Measurements from ENCODE around the gene LRCH3.
"Not testable (repeated sequence)": the region's sequence is repeated elsewhere in the genome, so short reads cannot be mapped to it uniquely, and the experiment has no call there.

LRCH3 gene

DNA sequence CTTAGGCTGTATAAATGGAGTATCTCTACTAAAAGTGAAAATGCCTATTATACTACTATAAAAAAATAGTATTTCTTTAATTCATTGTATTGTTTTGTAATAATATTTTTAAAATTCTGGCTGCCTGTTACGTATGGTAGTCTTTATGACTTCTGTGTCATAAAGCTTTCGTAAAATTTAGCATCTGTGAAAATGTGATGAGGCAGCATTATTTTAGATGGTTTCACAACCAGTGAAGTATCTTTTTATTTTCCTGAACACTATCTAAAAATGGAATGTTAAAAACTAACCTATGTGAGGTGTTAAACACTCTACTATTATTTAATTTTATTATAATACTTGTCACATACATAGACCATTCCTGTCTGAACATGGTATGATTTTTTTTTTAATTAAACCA is 46.2 kb downstream of the LRCH3 start:
- DNase-seq = no peak

- no peak for DNase-seq
These were observed 50.7 kb downstream of the LRCH3 start for GRCh38 chr3:197841789-197842188.

GRCh38 chr3:197846491-197846890 is 55.4 kb downstream of the LRCH3 start:
- no peak for DNase-seq

- DNase-seq = peak; percentile 3
These were observed 56.9 kb downstream of the LRCH3 start for GRCh38 chr3:197847866-197848401.

GRCh38 chr3:197854596-197855343 is 63.7 kb downstream of the LRCH3 start:
- peak; percentile 97 for DNase-seq

- no peak for DNase-seq
These were observed 64.5 kb downstream of the LRCH3 start for GRCh38 chr3:197855571-197855970.

DNA sequence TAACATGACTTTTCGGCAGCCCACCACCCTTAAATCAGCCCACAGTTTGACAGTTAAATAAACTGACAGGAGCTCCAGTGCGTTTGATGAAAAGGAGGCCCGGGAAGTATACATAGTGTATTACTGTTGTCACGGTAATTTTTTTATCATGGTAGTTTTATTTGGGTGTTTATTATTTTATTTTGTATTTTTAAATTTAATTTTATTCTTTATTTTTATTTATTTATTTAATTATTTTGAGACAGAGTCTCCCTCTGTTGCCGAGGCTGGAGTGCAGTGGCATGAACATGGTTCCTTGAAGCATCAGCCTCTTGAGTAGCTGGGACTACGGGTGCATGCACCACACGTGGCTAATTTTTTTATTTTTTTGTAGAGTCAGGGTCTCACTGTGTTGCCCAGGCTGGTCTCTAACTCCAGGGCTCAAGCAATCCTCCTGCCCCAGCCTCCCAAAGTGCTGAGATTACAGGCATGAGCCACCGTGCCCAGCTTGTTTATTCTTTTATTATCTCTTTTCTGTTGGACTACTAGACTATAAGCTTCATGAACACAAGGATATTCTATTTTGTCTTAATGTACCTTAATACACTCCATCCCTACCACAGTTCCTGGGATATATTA is 65.3 kb downstream of the LRCH3 start:
- no peak for DNase-seq

DNA sequence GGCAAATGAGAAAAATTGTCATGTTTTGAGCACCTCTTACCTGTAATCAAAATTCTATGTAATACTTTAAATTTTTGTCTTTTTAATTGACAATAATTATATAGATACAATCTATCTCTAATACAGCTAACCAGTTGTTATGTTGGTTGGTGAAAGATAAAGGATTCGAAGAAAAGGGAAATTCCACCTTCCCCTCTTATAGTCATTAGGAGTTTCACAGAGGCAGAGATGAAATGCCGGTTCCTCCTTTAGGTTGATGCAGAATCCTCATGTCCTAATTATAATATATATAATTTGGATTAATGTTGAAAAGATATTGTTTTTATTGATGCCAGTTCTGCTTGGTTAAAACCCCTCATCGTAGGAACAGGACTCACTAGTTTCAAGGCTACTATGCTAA is 67.1 kb downstream of the LRCH3 start:
- DNase-seq = no peak

GRCh38 chr3:197858598-197858997 is 67.5 kb downstream of the LRCH3 start:
- DNase-seq = no peak

GRCh38 chr3:197866035-197866434 is 75.0 kb downstream of the LRCH3 start:
- no peak for DNase-seq

DNA sequence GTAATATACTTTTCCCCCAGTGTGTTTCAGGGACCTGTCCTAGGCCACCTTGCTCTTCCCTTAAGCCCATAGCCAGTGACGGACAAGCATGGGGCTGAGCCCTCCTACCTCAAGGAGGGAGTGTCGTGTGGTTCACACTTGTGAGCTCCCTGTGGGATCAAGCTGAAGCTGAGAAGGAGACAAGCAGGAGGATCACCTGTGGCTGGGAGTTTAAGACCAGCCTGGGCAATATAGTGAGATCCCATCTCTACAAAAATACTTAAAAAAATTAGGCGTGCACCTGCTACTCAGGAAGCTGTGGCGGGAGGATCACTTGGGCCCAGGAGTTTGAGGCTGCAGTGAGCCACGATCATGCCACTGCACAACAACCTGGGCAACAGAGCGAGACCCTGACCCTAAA is 82.3 kb downstream of the LRCH3 start:
- DNase-seq = no peak

- DNase-seq = no peak
These were observed 83.0 kb downstream of the LRCH3 start for GRCh38 chr3:197874064-197874463.

- no peak for DNase-seq
These were observed 83.6 kb downstream of the LRCH3 start for GRCh38 chr3:197874653-197875052.

DNA sequence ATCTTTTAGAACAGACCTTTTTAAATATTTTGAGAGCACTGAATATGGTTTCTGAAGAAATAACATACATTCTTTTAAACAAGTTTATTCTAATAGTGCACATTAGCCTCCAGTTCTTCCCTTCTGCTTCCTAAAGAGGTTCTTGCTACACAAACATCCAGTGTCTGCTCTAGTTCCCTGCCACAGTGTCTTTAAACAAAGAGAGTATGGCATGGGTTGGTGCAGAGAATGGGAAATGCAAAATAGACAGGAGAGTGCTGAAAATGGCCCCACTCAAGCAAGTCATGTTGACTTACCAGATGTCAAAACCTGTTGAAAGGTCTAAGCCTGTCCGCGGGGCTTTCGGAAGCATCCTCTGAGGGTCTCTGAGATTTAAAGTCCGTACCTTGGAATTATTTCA is 86.8 kb downstream of the LRCH3 start:
- DNase-seq = no peak

DNA sequence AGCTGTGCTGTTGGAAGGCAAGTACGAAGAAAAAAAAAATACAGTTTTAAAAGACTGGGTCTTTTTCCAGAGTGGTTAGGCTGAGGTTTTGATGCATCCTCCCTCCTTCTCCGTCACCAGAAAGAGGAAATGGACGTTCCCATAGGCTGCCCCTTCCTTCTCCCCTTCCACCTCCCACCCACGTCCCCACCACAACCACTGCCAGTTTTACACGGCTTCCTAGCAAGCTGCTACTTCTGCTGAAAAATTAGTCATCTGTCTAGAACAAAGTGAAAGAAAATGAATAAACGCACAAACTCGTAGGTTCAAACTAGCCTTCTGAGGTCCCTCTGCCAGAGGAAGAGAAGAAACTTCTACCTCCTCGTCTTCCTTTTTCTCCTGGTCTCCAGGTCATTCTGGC is 87.4 kb downstream of the LRCH3 start:
- DNase-seq = no peak

- DNase-seq = no peak
These were observed 89.6 kb downstream of the LRCH3 start for GRCh38 chr3:197880491-197881269.

DNA sequence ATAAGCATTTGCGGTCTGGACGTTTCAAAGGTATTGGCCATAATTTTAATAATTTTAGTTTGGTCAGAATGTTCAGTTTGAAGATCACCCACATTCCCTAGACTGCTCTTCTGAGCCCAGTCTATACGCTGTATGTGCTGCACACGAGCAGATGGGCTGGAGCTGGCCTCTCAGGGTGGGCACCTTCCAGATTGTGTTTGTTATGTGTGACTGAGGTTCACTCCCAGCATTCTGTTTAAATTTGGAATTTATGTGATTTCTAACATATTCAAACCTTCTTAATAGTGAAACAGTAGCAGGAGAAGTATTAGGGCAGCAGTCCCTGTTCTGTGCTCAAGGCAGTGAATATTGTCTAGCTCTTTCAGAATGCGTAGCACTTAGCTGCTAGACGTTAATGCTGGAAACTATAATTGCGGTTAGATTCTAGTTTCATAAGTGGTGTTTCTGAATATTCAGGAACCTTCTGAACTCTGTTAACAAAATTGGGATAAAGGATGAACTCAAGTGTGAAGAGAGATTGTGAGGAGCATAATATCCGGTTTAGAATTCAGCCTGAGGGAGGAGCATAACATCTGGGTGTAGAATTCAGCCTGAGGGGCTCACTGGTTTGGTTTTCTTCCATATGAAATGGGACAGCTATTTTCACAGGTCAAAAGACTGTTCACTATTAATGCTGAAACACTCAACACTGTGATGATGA is 90.4 kb downstream of the LRCH3 start:
- no peak for DNase-seq

GRCh38 chr3:197881970-197882338 is 90.9 kb downstream of the LRCH3 start:
- no peak for DNase-seq

DNA sequence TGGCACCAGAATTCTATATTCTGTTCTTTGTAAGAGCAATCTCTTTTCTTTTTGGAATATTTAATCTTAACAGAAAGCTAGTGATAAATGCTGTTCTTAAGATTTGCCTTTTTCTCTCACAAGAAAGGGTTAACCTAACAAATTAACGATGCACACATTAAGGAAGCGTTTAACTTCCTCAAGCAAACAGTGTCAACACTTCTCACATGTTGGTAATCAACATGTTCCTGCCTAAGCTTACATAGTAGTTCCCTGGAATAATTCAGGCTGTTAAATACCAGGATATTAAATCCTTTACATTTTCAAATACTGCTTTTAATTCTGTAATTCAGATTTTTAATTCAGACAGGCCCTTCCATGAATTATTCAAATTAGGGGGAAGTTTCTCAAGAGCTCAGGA is 91.5 kb downstream of the LRCH3 start:
- no peak for DNase-seq

DNA sequence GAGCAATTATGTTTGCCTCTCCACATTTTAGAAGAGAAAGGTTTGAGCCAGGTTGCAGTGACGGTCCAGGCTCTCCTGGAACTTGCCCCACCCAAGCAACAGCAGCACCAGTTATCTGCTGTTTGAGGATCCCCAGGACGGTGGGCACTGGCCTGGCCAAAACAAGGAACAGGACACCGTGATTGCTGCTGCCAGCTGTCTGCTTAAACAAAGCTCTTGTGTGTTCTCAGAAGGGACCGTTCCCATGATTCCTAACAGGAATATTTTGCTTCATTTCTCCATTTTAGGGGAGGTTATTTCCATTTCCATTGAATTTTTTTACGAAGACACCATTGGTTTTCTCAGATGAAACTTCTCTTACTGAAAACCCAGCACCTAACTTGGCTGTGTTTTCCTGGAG is 92.5 kb downstream of the LRCH3 start:
- no peak for DNase-seq

DNA sequence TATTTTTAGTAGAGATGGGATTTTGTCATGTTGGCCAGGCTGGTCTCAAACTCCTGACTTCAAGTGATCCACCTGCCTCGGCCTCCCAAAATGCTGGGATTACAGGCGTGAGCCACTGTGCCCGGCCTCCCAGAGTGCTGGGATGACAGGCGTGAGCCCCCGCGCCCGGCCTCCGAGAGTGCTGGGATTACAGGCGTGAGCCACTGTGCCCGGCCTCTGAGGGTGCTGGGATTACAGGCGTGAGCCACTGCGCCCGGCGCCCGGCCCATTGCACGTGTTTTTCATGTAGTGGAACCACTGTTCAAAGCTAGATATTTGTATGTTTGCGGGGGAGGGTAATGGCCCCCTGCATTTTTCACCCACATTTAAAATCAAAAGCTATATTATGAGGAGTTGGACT is 93.3 kb downstream of the LRCH3 start:
- DNase-seq = not testable (repeated sequence)

- DNase-seq = not testable (repeated sequence)
These were observed 95.0 kb downstream of the LRCH3 start for GRCh38 chr3:197886052-197886451.

Measured in fibroblast of skin of abdomen (primary cell).